HG03342 (cell line): ENCODE data around the gene ZYG11A.
A peak's percentile ranks its signal among the peaks of the same experiment; 100 is the strongest.
"Not testable (repeated sequence)": the region's sequence is repeated elsewhere in the genome, so short reads cannot be mapped to it uniquely, and the experiment has no call there.

Experiments
- ATAC-seq: cut with Tn5 transposase; IDR thresholded peaks from one replicate; pipeline ENCODE4 v1.9.1; 2021; ENCODE audit warnings: mild to moderate bottlenecking, moderate library complexity; ENCODE audit not compliant: unreplicated experiment

The ZYG11A gene

DNA sequence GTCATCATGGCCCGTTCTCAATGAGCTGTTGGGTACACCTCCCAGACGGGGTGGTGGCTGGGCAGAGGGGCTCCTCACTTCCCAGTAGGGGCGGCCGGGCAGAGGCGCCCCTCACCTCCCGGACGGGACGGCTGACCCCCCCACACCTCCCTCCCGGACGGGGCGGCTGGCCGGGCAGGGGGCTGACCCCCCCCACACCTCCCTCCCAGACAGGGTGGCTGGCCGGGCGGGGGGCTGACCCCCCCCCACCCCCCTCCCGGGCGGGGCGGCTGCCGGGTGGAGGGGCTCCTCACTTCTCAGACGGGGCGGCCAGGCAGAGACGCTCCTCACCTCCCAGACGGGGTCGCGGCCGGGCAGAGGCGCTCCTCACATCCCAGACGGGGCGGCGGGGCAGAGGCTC, 27.2 kb downstream of the ZYG11A start:
- not testable (repeated sequence) for ATAC-seq

DNA sequence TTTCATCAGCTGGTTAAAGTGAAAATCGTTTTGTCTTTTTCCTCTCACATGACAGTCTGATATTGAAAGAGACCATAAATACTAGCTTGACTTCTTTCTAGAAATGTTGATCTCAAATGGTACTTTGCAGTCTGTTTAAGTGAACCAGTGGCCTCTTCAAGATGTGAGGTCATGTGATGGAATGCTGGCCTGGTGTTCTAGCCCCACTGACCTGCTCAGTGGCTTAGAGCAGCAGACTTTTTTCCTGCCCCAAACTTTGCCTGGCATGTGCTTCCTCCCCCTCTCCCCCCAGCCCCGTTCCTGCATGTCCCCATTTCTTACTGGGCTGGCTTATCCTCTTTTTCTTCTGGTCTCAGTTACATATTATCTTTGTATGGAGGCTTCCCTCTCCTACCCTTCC, 34.3 kb downstream of the ZYG11A start:
- no peak for ATAC-seq

DNA sequence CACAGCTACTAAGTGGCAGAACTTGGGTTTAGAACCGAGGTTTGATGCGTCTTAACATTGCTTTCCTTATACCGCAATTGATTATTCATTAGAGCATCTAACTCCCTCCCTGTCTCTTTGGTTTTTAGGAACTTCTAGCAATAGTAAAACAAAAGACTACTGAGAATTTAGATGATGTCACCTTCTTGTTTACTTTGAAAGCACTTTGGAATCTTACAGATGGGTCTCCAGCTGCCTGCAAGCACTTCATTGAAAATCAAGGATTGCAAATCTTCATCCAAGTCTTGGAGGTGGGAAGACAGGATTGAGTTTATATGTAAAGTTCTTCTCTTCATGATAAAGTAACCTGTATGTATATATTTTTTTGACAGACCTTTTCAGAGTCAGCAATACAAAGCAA, 35.0 kb downstream of the ZYG11A start:
- ATAC-seq = no peak

DNA sequence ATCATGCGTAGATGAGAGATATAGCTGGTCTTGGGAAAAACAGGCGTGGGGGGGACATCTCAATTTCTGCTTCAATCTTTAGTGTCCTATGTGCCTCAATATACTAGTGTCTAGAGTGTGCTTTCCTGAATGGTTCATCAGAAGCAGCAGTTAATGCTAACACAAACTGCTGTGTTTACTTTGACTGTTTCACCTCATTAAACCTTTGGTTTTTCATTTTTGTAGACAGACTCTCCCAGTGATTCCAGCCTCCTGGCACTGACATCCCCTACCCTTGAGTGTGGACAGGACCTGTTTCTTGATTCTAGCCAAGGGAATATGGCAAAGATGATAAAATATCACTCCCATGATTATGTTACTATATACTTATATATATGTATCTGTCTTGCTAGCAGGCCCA, 37.6 kb downstream of the ZYG11A start:
- no peak for ATAC-seq

DNA sequence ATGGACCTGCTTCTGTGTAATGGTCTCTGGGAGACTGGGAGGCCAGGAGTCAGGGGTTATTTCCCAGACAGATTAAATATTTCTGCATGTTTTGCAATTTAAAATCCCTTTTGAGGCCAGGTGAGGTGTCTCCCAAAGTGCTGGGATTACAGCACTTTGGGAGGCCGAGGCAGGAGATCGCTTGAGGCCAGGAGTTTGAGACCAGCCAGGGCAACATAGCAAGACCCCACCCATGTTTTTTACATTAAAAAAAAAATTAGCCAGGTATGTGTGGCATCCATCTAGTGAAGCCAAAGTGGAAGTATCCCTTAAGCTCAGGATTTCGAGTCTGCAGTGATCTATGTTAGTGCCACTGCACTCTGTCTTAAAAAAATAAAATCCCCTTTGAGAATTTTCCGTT, 44.9 kb downstream of the ZYG11A start:
- no peak for ATAC-seq

DNA sequence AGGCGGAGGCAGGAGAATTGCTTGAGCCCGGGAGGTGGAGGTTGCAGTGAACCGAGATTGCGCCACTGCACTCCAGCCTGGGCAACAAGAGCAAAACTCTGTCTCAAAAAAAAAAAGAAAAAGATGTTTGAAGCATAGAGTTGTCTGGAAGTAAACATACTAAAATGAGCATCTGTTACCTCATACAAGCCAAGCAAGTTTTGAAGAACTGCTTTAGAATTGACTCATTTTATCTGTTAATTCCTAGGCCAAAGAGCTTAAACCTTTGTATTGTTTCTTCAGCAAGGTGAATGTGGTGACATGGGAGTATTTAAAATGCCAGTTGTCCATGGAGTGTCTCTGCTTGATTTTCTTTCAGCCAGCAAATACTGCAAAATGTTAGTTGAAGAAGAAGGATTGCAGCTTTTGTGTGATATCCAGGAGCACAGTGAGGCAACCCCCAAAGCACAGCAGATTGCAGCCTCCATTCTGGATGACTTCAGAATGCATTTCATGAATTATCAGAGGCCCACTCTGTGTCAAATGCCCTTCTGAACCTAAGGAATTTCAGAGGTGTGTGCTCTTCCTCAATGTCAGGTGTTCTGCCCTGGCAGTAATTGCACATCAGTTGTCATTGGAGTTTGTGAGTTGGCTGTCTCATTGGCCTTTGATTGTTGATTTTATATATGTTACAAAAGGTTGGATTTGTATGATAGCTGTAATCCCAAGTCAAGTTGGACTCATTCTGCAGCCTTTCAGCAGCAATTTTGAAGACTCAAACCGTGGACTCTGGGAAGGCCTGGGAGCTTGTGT, 50.1 kb downstream of the ZYG11A start:
- no peak for ATAC-seq

DNA sequence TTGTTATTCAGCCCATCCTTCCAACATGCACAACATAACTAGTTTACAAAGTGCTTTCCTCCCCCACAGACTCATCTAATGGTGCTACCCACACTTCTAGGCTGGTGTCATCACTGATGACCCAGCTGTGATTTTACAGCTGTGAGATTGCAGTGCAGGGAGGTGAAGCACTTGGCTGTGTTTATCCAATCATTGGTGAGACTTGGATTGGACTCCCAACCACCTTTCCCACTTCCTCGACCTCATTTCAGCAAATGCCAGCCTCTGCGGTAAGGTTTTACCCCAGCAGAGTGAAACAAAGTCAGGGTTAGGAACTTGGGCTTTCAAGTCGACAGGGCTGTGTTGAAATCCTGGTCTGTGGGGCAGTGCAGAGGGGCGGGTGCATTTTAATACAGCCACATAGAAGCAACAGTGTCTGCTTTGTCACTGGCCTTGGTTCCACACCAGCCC, 56.9 kb downstream of the ZYG11A start:
- no peak for ATAC-seq

DNA sequence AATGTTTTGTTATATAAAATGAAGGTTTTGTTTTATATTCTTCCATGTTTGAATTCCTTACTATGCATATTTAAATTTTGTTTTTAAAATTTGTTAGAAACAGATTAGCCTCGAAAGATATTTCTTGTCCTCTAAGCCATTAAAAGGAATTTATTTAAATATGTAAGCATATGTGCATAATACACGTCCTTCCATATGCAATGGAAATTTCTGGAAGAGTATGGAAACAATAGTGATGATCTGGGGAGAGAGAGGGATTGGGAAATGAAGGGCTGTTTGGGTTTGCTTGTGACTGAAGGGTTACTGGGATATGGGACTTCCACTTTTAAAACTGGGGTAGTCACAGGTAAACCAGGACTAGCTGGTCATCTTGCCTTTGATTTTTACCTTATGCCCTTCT, 57.8 kb downstream of the ZYG11A start:
- ATAC-seq = no peak

DNA sequence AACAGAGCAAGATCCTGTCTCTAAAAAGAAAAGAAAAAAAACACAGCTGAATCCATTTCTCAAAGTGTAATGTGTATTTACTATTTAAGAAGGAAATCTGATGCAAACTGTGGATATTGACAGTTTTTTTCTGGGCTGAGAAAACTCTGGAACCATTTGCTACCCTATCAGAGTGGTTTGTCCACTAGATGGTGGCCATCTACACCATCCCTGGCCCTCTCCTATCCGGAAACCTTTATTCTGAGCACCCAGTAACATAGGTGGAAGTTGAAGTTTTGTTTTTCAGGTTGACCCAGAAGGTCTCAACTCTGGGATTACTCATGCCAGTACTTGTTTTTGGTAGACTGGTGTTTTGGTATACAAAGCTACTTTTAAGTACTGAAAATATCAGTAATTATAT, 58.8 kb downstream of the ZYG11A start:
- ATAC-seq = no peak

DNA sequence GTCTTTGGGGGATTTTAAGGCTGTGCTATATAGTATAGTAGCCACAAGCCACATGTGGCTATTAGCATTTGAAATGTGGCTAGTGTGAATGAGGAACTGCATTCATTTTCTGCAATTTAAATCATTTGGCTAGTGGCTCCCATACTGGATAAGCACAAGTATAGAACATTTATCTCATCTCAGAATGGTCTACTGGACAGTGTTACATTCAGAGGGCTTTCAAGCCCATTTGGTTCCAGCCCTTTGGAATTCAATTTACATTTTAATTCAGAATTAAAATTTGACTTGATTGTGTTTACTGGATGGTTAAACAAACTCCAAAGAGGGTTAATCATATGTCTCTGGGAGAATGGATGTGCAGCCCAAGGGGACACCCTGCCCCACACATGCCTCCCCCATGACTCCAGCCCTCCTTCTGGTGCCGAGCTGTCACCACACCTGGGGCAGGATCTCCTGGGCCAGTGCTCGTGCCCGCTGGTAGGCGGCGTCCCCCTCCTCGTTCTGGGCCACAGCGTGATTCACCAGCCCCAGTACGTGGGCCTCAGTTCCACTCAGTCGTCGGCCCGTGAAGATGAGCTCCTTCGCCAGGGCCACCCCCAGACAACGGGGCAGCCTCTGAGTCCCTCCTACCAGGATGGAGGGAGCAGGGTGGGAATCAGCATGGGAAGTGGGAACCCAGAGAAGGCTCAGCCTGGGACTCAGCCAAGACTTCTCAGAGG, 61.8 kb downstream of the ZYG11A start:
- no peak for ATAC-seq

DNA sequence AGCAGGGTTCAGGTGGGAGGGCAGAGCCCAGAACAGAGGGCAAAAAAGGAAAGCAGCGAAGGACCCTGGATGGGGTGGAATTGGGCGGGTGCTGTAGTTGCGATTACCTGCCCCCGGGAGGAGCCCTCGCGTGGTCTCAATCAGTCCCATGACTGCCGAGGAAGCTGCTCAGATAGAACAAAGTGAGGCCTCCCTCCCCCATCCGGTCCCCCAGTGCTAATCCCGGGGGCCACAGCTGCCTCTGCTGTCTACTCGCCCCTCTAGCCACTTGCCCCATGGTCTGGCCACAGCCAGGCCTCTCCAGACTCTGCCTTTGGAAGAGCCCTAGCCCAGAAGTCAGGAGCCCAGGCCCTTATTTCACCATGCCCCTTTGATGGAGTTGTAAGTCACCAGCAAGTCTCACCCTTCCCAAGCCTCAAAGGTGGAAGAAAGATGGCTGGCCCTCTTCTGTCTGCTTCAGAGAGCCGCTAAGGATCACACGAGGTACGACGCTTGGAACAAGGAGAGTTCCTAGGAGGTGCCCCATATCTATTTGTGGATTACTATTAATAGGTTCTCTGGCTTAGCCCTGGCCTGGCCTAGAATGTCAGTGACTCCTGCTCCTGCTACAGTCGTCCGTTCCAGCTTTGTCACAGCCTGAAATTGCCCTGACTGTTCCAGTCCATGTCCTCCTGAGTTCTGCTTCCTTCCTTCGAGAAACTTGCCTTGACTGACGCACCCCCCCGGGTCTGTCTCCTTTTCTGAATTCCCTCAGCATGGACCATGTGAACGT, 62.6 kb downstream of the ZYG11A start:
- peak; percentile 49 for ATAC-seq

DNA sequence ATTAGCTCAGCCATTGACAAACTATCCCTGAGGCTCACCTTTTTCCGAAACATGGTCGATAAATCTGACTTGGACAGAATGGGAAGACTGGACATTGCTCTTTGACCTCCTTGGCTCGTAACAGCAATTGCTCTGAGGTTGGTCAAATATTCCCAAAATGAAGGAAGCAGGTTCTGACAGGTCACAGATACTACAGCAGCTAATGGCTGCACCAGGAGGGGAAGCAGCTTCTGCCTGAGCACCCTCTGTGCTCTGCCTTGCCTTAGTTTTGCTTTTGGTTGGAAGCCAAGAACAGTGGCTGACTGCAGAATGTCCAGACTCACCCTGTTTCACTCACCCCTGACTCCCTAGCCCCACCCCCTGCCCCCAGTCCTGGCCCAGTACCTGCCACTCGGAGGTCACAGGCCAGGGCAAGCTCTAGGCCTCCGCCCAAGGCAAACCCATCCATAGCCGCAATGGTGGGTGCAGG, 63.6 kb downstream of the ZYG11A start:
- ATAC-seq = no peak

DNA sequence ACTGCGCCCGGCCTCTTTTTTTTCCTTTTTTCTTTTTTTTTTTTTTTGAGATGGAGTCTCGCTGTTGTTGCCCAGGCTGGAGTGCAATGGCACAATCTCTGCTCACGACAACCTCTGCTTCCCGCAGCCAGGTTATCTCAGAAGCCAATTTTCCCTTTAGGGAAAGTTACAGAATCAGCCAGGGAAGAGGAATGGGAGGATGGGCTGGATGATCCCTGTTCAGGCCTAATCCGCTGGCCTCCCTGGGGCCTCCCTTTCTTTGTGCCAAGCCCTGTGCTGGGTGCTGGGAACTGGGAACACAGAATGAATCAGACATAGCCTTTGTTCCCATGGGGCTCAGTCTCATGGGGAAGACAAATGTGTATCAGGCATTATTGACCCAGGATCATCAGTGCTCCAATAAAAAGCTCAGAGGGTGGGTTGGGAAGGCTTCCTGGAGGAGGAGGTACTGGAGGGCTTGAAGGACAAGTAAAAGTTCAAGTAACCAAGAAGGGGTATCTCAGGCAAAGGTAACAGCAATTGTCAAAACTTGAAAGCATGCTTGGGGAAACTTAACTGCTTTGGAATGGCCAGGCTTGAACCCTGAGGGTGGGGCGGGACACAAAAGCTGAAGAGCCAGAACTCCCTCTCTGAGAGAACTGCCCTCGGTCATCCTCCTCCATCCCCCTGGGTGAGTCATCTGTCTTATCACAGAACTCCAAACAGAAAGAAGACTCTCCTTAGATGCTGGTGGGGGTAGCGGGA, 64.7 kb downstream of the ZYG11A start:
- no peak for ATAC-seq

DNA sequence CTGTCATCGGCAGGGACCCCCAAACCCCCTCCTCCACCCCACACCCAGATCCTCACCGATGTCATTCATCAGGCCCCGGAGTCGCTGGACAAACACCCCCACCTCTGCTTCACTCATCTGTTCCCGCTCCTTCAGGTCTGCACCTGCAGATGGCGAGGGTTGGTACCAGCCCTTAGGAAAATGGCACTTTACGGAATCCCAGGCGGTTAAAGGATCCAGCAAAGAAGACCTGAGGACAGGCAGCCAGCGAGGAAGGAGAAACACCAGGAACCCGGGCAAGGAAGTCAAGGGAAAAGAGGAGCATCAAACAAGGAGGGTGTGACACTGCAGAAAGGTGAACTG, 65.2 kb downstream of the ZYG11A start:
- no peak for ATAC-seq

DNA sequence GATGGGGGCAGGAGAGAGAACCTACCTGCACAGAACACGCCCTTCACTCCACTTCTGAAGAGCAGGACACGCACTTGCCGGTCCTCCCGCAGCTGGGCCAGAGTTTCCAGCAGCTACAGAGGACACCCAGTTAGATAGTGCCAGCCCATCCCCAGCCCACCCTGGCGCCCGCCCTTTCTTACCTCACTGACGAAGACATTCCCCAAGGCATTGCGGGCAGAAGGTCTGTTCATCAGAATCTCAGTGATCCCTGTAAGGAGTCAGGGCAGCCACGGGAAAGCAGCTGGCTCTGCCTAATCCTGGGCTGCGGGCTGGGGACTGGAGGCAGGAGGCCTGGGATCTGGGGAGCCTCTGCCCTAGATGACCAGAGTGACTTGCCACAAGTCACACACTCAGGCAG, 69.0 kb downstream of the ZYG11A start:
- ATAC-seq = no peak

DNA sequence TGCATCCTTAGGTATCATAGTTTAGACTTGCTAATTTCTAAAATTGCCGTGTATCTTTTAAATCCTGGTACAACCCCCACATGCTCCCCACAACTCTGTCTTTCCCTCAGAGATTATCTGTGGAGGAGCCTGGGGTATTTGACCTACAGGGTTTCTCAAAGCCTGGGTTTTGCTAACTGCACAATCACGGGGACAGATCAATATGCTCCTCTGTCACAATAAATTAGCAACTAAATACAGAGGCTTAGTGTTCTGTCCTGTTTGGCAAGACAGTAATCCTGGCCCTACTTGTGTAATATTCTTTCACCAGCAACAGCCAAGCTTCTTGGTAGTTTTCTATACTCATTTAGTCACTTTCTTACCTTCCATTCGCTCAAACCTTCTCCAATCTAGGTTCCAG, 70.5 kb downstream of the ZYG11A start:
- no peak for ATAC-seq

DNA sequence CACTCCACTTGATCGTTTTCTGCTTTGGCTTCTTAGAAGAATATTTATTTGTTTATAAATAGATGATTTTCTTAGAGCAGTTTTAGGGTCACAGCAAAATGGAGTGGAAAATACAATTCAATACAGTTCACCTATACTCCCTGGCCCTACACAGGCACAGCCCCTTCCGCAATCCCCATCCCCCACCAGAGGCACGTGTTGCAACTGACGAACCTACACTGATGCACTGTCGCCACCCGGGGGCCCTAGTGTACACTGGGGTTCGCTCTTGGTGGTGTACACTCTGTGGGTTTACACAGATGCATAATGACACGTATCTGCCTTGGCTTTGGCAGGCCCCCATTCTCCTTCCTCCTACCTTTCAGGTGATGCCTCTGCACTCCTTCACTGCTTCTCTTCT, 71.0 kb downstream of the ZYG11A start:
- no peak for ATAC-seq

DNA sequence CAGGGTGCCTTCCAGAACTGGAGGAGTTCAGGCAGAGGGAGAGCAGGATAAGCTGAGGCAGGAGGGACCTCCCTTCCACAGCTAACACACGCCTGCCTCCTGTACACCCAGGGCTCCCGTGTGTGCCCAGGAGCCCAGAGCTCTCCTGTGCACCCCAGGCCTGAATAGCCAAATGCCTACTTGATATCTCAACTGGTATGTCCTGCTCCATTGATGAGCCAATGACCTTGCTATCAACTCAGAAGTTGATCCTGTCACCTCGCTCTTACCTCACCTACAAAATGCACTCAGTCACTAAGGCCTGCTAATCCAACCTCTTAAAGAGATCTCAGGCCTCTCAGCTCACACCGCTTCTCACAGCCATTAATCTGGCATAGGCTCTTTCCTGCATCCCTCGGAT, 71.9 kb downstream of the ZYG11A start:
- ATAC-seq = no peak

DNA sequence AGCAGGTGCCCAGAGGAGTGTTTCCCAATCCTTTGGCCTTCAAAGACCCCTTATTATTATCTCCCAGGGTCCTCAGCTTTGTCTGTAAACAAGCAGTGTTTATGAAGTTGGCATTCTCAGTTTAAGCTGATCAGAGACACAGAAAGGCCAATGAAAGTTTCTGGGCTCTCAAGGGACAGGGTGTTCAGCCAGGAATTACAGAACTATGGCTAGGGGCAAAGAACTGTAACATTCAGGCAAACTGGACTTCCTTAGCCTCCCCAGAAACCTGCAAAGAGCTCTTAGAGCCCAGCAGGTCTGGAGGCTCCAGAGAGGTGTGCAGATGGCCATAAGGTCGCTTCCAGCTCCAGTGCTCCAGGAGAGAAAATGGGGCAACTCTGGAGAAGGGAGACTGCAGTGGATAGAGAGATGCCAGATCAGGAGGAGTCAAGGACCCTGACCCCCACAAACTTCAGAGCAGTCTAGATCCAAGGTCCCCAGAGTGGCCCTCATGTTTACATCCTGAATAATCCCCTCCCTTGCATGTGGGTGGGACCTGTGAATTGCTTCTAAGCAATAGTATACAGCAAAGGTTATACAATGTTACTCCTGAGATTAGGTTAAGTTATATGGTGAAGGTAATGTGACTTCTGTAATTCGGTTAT, 72.8 kb downstream of the ZYG11A start:
- no peak for ATAC-seq

DNA sequence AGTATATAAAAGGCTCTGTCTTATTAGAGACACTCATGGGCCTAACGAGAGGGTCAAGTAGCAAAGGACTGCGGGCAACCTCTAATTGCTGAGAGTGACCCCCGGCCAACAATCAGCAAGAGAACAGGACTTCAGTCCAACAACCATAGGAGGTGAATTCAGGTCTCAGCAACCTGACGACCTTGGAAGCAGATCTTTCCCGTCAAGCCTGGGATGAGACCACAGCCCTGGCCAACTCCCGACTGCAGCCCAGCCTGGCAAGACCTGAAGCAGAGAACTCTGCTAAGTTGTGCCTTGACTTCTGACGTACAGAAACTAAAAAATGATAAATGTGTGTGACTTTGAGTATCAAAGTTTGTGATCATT, 73.3 kb downstream of the ZYG11A start:
- ATAC-seq = no peak
